Measurements from ENCODE around the gene ENOX1. TPM values are rescaled to one million over a fixed set of nuclear protein-coding genes. Genes with fewer than 3 reads are reported as not detected.

ENOX1 gene
- total RNA-seq, 1 donor from 2014 or later = 0.18 TPM

DNA sequence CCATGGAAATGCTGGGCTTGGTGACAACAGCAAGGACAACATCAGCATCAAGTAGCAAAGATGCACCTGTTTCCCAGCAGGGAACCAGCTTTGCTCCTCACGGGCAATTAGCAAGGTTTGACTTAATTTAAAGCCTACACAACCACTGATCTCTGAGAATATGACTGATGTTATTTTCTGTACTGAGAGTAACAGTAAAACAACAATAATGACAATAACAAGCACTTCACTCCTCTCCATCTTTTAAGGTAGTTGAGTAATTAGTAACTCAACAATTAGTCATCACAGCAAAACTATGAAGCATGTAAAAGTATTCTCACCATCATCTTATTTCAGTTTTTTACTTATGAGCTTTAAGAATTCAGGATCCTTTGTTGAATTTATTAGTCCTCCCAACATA lies 37.3 kb downstream of the ENOX1 start:
- no peak for ATAC-seq
- DNase-seq (ENCODE audit: low spot score) = no peak

DNA sequence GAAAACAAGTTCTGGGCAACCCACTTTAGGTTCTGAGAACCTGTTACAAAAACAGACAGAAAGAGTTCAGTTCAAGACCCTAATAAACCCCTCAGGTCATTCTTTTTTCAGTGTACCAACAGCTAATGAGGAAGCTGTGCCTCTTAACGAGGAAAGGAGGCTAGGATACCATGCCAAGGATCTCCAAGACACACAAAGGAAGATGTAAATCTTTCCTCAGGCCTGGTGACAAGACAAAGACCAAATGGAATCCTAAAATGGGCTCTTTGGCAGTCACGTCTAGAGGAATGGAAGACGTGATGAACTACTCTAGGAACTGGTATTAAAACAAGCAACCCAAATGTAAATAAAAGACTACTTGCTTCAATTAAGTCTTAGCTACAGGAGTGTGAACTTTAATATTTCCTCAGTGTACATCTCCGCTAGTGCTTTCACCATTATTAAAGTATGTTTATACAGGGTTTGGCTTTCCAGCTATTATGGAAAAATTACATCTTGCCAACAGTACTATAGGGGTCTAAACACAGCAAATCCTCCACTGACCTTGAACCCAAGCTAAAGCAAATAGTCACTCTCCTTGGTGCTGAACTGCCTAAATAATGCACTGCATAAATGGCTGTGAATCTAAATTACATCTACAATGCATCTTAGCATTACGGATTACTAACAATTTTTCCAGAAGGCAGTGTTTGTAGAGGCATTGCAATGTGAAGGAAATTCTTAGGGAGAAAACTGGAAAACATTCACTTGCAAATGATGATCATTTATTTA lies 42.3 kb downstream of the ENOX1 start:
- DNase-seq (ENCODE audit: low spot score) (no peak), ATAC-seq (no peak)

DNA sequence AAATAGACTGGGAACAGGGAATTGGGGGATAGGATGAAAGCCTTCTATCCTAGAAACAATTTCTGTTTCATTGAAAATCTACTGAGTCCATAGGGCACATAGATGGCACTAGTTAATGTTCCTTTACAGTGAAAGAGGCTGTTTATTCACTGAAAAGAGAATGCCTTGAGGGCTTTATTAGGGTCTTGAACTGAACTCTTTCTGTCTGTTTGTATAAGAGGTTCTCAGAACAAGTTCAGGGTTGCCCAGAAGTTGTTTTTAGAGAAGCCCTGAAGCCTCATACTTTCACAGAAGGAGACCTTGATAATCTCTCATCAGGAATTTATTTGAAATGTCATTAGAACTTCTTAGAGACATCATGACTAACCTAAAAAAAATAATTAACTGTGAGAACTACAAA lies 43.9 kb downstream of the ENOX1 start:
- no peak for DNase-seq (ENCODE audit: low spot score)
- ATAC-seq = no peak

DNA sequence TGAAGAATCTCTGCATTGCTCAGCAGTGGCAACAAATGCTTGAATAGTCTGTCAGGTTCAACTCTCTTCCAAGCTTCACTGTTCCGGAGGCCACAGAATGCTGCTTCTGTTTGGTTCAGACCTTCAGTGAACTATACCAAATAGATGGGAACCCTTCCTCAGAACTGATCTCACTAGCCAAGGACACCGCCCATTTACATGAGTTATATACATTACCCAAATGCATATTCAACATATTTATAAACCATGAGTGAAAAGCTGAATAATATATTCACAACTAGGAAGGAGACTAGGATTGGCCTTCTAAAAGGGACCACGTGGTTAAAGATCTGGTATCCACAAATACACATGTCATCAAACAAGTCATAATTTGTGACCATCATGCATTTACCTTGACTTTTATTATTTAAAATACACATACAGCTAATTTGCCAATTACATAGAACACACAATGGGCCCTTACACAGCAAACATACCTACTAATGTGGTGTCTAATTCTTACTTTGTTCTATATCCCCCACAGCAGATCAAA lies 49.3 kb downstream of the ENOX1 start:
- no peak for DNase-seq (ENCODE audit: low spot score)

DNA sequence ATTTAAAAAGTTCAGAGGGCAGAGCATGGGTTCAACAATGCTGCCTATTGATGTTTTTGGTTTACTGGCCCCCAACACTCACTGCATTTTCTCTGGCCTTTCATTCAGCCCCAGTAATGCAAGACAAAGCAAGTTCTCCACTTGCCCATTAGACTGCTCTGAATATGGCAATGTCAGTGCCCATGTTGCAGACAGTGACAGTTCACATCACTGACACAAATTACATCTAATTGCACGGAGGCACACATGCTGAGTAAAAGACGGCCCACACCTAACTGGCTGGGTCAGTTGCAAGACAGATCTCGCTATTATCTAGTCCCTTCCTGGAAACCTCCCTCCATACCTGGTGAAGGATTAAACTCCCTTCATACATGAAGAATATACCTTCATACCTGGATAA lies 54.0 kb downstream of the ENOX1 start:
- DNase-seq (ENCODE audit: low spot score) (no peak), ATAC-seq (no peak)

More for the DNA sequence above, 49.3 kb downstream of the ENOX1 start:
- ATAC-seq = no peak

DNA sequence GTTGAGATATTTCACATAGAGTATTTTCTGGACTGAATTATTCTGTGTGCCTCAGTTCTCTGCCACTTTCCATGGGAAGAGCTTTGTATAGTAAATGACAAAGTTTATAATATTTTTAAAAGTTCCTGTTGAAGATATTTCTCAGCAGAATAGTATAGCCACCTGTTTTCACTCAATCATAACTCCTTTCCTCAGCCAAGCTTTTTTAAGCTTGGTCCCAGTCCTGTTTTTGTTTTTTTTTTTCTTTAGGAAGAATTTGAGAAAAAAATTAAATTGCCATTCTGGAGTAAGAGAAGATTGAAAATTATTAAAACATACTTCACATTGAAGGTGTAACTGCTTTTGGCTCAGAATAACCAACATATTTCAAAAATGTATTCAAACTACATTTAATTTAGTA lies 55.5 kb downstream of the ENOX1 start:
- no peak for ATAC-seq
- no peak for DNase-seq (ENCODE audit: low spot score)

DNA sequence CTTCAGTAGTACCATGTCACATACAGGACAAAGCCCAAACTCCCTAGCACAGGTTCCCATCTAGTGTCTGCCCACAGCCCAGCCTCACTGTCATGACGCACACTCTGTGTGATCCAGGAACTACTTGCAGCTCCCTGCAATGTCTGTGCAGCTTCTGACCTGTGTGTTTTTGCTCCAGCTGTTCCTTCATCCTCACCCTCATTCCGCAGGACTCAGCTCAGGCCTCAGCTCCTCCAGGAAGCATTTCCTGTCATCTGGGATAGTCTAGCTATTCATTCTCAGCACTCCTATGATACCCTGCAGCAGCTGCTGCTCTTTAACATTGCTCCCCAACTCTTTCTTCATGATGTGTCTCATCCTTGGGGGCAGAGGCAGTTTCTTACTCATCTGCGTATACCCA lies 56.1 kb downstream of the ENOX1 start:
- DNase-seq (ENCODE audit: low spot score) (no peak), ATAC-seq (no peak)

DNA sequence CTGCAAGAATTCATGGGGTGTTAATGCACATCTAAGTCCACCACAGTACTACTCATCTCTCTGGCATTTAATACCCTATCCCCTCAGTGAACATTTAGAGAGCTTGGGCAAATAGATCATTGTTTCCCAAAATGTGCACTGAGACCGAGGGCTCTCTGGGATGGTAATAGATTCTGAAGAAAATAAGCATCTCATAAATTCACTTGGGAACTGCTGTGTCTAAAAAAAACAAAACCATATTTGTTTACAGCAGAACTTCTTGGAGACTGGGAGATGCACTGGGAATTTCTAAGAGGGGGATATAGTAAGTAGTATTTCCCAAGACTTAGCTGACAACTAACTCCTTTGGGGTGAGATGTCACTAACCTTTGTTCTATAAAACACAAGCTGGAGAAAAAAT lies 58.4 kb downstream of the ENOX1 start:
- ATAC-seq = no peak
- DNase-seq (ENCODE audit: low spot score) = no peak

DNA sequence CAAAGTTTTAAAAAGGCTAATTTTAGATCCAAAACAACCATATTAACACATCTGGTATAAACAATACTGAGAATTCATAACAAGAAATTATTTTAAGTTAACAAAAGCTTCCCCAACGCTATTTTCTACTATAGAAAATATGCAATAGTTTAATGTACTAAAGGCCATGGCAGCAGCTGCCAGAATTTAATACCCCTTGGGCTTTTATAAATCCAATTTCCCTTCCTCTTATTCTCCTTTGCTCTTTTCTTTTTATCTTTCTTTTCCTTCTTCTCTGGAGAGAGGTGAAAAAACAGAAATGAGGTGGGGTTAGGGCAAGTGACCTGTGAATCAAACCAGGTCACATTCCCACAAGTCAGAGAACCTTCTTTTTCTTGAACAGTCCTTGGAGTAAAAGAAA lies 58.9 kb downstream of the ENOX1 start:
- ATAC-seq = no peak
- DNase-seq (ENCODE audit: low spot score) = no peak

DNA sequence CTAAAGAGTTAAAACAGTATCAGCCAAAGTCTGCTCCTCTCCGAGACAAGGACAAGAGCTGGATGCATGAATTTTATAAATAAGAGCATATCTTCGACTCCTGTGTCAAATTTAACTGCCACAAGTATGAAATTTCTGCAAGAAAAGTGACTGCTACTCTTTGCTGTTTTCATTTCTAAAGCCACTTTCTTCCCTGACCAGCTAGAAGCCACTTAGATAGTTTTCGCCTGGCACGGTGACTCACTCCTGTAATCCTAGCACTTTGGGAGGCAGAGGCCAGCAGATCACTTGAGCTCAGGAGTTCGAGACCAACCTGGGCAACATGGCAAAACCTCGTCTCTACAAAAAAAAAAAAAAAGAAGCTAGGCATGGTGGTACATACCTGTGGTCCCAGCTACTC lies 61.3 kb downstream of the ENOX1 start:
- ATAC-seq (no peak), DNase-seq (ENCODE audit: low spot score) (no peak)

DNA sequence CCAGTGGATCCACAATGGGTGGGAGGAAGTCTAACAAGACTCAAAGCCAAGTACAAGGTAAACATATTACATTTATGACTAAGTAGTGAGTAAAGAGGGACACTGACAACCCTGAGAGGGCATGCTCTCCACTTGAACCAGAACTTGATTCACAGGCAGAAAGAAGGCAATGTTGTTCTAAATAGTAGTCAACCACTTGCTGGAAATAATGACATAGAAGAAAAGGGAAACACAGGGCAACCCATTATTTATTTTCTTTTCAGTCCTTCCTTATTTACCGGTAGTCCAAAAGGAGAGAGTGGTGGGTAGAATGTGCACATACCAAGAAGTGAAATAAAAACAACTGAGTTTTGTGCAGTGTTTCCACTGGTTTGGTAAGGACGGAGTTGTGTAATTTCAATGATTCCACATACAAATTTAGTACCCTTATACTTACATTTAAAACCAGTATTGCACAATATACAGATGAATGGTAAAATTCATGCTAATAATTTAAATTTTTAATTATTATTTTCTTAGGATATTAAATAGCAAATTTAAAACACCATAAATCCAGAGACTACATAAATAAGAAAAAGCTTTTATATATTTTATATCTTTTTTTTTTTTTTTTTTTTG lies 65.9 kb downstream of the ENOX1 start:
- ATAC-seq (no peak), DNase-seq (ENCODE audit: low spot score) (no peak)

DNA sequence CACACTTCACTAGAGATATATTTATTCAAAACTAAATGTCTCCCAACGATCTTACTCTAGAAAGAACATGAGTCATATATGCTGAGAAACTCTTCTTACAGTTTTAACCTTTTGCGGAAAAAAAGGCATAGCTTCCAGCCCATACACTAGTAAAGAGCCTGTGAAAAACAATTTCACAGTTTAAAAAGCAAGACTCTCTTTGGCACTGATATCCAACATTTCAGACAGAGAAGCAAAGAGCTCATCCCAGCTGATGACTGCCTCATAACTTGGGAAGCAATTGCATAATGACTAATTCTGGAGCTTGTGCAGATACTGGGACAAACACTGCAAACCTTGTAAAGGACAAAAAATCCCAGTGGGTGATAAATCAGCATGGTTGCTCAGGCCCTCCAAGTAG lies 88.0 kb downstream of the ENOX1 start:
- no peak for ATAC-seq
- no peak for DNase-seq (ENCODE audit: low spot score)

DNA sequence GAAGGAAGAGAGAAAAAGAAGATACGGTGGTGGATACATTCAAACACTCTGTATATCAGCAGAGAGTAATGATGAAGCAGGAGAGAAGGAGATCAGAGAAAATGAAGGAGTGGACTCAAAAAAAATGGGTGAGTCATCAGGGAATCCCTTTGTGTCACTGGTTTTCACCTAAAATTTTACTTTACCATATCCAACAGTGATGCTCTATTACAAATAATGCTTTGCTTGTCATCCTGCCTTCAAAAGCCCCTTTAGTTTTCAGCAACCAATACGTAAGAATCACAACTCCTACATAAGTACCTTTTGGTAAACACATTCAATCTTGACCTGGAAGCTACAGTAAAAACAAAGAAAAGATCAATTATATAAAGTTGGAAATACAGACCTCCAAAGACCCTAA lies 88.8 kb downstream of the ENOX1 start:
- no peak for ATAC-seq

DNA sequence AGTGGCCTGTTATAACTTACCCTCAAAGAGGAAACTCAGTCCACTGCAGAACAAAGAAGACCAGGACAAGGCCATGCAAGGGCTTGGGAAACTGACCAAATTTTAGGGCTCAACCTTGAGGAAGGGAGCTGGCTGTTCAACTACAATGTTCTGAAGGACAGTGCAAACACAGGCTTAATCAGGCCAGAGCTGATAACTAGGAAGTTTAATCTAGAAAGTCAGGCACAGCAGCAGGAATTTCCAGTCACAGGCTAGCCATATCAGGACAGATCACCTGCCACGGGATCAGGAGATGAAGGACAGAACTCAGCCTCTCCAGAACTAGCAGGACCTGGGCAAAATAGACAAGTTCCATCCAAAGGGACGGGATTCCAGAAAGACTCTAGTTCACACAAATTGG lies 89.4 kb downstream of the ENOX1 start:
- DNase-seq (ENCODE audit: low spot score) = no peak
- ATAC-seq = no peak

More for the DNA sequence above, 88.8 kb downstream of the ENOX1 start:
- no peak for DNase-seq (ENCODE audit: low spot score)

DNA sequence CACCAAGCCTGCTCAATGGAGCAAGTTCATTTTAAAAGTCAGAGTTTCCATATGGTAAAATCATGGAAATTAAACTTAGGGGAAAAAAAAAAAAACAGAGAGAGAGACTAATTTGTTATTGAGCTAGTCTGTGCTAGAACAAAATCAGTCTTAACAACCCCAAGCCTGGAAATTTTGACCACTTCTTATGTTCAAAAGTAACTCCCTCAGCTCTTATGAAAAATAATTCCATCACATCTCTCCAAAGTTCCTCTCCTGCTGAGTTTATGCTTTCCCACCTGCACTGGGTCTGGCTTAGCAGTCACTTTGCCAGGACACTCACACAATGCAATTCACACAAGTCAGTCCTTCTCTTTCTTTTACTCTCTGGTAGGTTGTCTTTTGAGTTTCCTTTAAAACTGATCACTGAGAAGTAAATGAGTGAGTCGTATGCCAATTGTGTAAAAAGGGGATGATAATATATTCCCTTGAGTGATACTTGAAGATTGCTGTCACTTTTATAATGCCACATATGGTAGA lies 92.6 kb downstream of the ENOX1 start:
- ATAC-seq (no peak), DNase-seq (ENCODE audit: low spot score) (no peak)

DNA sequence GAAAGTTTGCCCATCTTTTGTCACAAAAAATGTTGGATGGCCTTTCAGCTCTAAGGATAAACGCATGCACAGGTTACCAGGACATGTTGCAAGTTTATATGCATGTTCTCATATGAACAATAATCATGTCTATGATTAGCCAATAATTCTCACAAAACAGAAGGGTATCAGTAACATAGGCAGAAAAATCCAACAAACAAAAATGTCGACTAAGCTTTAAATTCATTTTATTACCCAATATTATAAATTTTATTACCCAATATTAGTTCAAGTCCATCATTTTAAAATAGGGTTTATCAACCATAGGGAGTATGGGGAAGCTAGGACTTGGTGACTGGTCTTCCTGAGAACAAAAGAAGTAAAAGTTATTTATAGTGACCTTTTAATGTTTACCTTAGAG lies 93.1 kb downstream of the ENOX1 start:
- no peak for ATAC-seq
- DNase-seq (ENCODE audit: low spot score) = no peak

DNA sequence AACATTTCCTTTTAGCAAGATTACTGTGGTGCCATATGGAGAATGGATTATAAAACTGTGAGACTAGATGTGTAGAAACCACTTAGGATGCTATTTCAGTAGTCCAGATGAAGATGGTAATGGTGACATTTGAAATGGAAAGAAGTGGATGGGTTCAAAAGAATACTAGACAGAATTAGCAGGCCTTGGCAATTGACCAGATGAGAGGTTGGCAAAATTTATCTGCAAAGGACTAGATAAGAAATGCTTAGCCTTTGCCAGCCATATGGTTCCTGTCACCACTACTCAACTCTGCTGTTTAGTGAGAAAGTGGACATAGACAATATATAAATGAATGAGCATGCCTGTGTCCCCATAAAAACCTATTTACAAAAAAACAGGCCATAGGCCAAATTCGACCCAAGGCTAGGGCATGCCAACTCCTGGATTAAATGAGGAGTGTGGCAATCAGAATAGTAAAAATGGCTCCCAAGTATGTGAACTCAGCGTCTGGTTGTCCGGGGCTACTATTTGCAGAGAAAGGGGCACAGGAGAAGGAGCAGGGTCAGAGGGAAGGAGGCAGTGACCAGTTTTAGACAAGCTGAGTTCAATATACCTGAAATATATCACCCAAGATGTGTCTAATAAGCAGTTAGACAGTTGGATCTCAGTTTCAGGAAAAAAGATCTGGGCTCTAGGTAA lies 98.4 kb downstream of the ENOX1 start:
- ATAC-seq (no peak), DNase-seq (ENCODE audit: low spot score) (no peak)

DNA sequence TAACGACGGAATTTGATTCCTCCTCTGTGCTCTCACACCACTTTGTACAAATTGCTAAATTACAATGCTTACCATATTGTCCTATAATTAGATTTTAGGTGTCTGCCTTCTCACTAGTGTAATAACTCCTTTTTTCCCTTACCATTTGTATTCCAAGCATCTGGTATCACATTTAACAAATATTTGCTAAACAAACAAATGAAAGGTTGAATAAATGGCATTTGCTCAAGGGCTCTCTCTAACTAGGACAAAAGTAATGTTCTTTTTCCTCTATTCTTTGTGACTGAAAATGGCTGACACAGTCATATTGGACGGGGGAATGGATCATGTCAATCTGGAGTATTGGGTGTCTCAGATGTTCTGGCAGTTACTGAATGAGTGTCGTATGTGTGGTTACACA lies 99.7 kb downstream of the ENOX1 start:
- ATAC-seq (peak; percentile 64), DNase-seq (ENCODE audit: low spot score) (no peak)

DNA sequence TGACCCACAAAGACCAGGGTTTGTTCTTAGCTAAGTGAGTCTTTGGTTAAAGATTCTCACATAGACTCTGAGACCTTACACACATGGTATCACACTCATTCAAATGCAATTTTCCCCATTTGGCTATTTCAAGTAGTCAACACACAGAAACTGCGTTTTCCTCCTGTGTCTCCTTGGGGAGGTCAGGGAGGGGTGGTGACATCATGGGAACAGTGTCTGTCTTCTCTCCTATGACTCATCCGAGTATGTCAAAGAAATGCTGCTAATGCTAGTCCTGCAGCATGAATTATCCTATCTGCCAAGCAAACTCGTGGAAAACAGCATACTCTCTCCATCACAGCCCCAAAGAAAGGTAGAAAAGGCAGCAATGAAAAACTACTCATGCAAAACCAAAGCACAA lies 100.2 kb downstream of the ENOX1 start:
- DNase-seq (ENCODE audit: low spot score) = no peak
- peak; percentile 21 for ATAC-seq

DNA sequence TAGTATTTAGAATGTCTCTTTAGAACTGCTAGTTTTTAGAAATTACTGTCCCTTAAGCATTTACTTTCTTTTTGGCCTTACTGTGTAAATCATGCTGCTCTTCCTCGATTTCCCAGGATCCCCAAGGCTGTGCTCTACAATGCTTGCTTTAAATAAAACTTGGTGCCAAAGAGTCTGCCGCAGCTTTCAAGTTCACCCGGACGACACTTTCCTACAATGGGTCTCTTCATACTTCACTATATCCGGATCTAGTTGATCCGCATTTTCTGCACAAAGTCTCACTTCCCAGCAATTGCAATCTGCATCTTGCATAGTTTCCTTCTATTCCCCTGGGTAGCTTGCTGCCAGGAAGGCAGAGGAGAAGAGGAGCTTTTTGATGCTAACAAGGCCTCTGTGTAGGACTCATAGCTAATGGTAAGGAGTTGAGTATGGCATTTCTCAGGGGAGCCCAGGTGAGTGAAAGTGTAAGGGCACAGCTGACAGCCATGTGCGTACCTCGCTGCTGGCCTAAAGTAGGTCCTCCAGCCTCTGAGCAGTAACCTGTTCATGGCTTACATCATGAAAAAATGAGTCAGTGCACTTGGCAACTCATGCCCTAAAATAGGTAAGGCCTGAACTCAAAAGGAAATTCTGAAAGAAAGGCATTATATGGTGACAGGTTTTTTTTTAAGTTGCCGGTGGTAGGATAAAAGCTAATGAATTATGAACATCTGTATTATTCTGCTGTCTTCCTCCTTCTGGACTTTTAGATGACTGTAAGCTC lies 101.6 kb downstream of the ENOX1 start:
- ATAC-seq = no peak
- DNase-seq (ENCODE audit: low spot score) = no peak

DNA sequence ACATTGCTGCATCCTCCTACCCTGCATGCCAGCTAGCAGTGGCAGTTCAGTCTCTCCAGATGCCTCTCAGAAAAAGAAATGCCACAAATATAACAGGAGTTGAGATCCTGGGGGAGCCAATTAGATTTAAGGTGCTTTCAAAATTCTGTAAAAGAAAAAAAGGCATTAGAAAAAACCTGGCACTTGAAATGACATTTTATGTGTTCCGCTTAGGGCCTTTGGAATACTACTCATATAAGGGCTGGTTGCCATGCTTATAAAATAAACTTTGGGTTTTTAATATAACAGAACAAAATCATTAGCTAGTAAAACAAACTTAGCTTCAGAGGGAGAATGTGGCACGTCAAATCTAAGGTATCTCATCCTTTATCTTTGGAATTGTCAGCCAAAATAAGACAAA lies 104.1 kb downstream of the ENOX1 start:
- ATAC-seq = no peak
- no peak for DNase-seq (ENCODE audit: low spot score)
